Retinal pigment epithelial cell (primary cell): ENCODE measurements around the gene CNOT11.

Experiments used
- DNase-seq: peaks from one replicate; pipeline ENCODE4 v3.0.0-alpha.2; 2010; ENCODE audit warnings: low read depth
- H3K4me3 ChIP-seq: 2 replicates; pipeline ENCODE4 v1.5.1; 2011; ENCODE audit warnings: mild to moderate bottlenecking, low read length, control low read depth, moderate library complexity
- CTCF ChIP-seq: conservative IDR thresholded peaks from 2 replicates; pipeline ENCODE4 v1.5.1; 2011; ENCODE audit warnings: low read depth, low read length, control low read depth, inconsistent platforms

CNOT11 gene

GRCh38 chr2:101305035-101305434, 52.3 kb downstream of the CNOT11 start:
- DNase-seq, result no peak
- peak overlapping the region; percentile 19 for H3K4me3 ChIP-seq
- TF ChIP-seq CTCF, result no peak

GRCh38 chr2:101305492-101306078, 52.9 kb downstream of the CNOT11 start:
- peak overlapping the region; percentile 71 for H3K4me3 ChIP-seq
- no peak for TF ChIP-seq CTCF
- DNase-seq, result peak; percentile 30

GRCh38 chr2:101306410-101306809, 53.7 kb downstream of the CNOT11 start:
- peak overlapping the region; percentile 71 for H3K4me3 ChIP-seq
- no peak for DNase-seq
- no peak for TF ChIP-seq CTCF

- TF ChIP-seq CTCF, result no peak
- H3K4me3 ChIP-seq, result peak overlapping the region; percentile 71
- no peak for DNase-seq
These were observed 54.8 kb downstream of the CNOT11 start for GRCh38 chr2:101307503-101307902.

GRCh38 chr2:101307950-101308431, 55.3 kb downstream of the CNOT11 start:
- TF ChIP-seq CTCF, result no peak
- DNase-seq, result no peak
- H3K4me3 ChIP-seq, result peak overlapping the region; percentile 71

- peak within 1 kb of the TSS; percentile 71 for H3K4me3 ChIP-seq
- DNase-seq, result peak; percentile 55
- no peak for TF ChIP-seq CTCF
These were observed 55.9 kb downstream of the CNOT11 start, which contains the start of gene RNF149 for GRCh38 chr2:101308432-101309210. Gene RNF149, minus strand, starts transcription at chr2:101308701. Its CDS starts 113 bp downstream, at chr2:101308588.
